NB4 (cell line): ENCODE results near the gene SMURF1.

Source experiments
- DNase-seq: peaks from one replicate; pipeline ENCODE4 v3.0.0; 2010; ENCODE audit warnings: low read depth
- H3K4me3 ChIP-seq: one replicate; pipeline ENCODE4 v1.5.1; 2011; ENCODE audit warnings: mild to moderate bottlenecking, low read depth, low read length, moderate library complexity
- CTCF ChIP-seq: IDR thresholded peaks from one replicate; pipeline ENCODE4 v1.5.1; 2012; ENCODE audit warnings: low read depth, low read length
- MAX ChIP-seq: IDR thresholded peaks from 2 replicates; pipeline ENCODE4 v1.6.1; 2011; ENCODE audit warnings: low read depth, low read length
- MYC ChIP-seq: IDR thresholded peaks from 2 replicates; pipeline ENCODE4 v1.6.1; 2011; ENCODE audit warnings: low read depth, low read length
- POLR2A ChIP-seq: IDR thresholded peaks from 2 replicates; pipeline ENCODE4 v1.6.1; 2011; ENCODE audit warnings: mild to moderate bottlenecking; ENCODE audit not compliant: insufficient read length; ENCODE audit errors: extremely low read depth

Gene SMURF1

GRCh38 chr7:99021941-99022560, 121.9 kb downstream of the SMURF1 start:
- no peak for TF ChIP-seq MYC
- TF ChIP-seq CTCF = no peak
- no peak for TF ChIP-seq MAX
- TF ChIP-seq POLR2A = no peak
- no peak for DNase-seq
- no peak overlapping the region for H3K4me3 ChIP-seq

GRCh38 chr7:99020413-99020715, 123.5 kb downstream of the SMURF1 start:
- DNase-seq = no peak
- H3K4me3 ChIP-seq = no peak overlapping the region
- TF ChIP-seq CTCF = no peak
- no peak for TF ChIP-seq MAX
- TF ChIP-seq POLR2A = no peak
- no peak for TF ChIP-seq MYC

- TF ChIP-seq CTCF = no peak
- no peak for TF ChIP-seq MYC
- TF ChIP-seq MAX = no peak
- no peak for TF ChIP-seq POLR2A
- H3K4me3 ChIP-seq = no peak overlapping the region
- no peak for DNase-seq
These were observed 124.1 kb downstream of the SMURF1 start for GRCh38 chr7:99019523-99020412.

- DNase-seq = no peak
- H3K4me3 ChIP-seq = no peak overlapping the region
- TF ChIP-seq MAX (no peak), CTCF (no peak), MYC (no peak), POLR2A (no peak)
These were observed 127.7 kb downstream of the SMURF1 start for GRCh38 chr7:99016196-99016595.

GRCh38 chr7:99014113-99014985, 129.6 kb downstream of the SMURF1 start:
- H3K4me3 ChIP-seq = no peak overlapping the region

More at GRCh38 chr7:99014113-99014985, 129.6 kb downstream of the SMURF1 start:
- no peak for TF ChIP-seq CTCF
- no peak for DNase-seq
